Neural cell (in vitro differentiated cells): Measurements from ENCODE around the gene OR5M10. TPM values are rescaled to one million over a fixed set of nuclear protein-coding genes. Genes with fewer than 3 reads are reported as not detected.

Experiments used
- EZH2 ChIP-seq: fragments of 200-600, 300-800 bp; shearing (Covaris generic), sonication (generic); IDR thresholded peaks from 2 replicates; pipeline ENCODE4 v1.6.1; 2014; ENCODE audit warnings: antibody characterized with exemption, low read length, borderline replicate concordance, mild to moderate bottlenecking; ENCODE audit not compliant: insufficient read depth, poor library complexity, severe bottlenecking
- TAF1 ChIP-seq: IDR thresholded peaks from 2 replicates; pipeline ENCODE4 v1.6.1; 2012; ENCODE audit warnings: low read depth
- polyA plus RNA-seq: library from polyadenylated mRNA; depleted of rRNA; stranded (reverse); fragments of >200 nt; gene quantifications from 2 replicates; pipeline ENCODE4 v1.2.3, GENCODE V29; 2014

The OR5M10 gene
- polyA plus RNA-seq, 1 donor from 2014 or later = not detected

DNA sequence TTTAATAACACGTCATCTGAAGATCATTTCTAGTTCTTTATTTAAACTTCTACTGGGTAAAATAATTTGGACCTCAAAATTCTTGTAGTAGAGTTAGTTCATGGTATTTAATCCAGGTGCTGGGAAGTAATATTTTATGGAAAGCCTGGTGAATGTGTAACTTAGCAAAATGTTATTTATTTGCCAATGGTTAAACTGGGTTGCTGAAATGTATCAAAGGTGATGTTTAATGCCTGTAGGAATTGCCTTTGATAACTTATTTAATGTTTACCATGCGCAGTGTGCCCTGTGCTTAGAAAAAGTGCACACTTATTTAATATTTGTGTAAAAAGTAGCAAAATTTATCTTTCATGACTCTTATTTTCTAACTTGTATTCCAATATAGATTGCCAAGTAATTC, 45.7 kb downstream of the OR5M10 start (continued):
- TF ChIP-seq EZH2 = no peak
- no peak for TF ChIP-seq TAF1

Other genes starting within 250 kb of the OR5M10 start
- 0.60 TPM in 1 of 2 replicates, not detected in the other for gene OR8K1, start 231.7 kb downstream of the OR5M10 start, polyA plus RNA-seq
- not detected in 2 replicates for gene OR8J1, start 223.4 kb downstream of the OR5M10 start, polyA plus RNA-seq
- not detected in 2 replicates for gene OR8U1, start 202.1 kb downstream of the OR5M10 start, polyA plus RNA-seq
- gene OR5AL1, start 165.0 kb downstream of the OR5M10 start, polyA plus RNA-seq = not detected in 2 replicates
- gene OR5M3, start 104.4 kb downstream of the OR5M10 start, polyA plus RNA-seq = not detected in 2 replicates
- gene OR5M8, start 86.4 kb downstream of the OR5M10 start, polyA plus RNA-seq = not detected in 2 replicates
- not detected in 2 replicates for gene OR5M11, start 34.5 kb downstream of the OR5M10 start, polyA plus RNA-seq
- gene OR5M1, start 37.2 kb upstream of the OR5M10 start, polyA plus RNA-seq = not detected in 2 replicates
- gene OR5AP2, start 64.7 kb upstream of the OR5M10 start, polyA plus RNA-seq = not detected in 2 replicates
- not detected in 2 replicates for gene OR5AR1, start 86.0 kb upstream of the OR5M10 start, polyA plus RNA-seq
- gene OR9G1, start 121.4 kb upstream of the OR5M10 start, polyA plus RNA-seq = not detected in 2 replicates
- gene OR9G4, start 171.0 kb upstream of the OR5M10 start, polyA plus RNA-seq = not detected in 2 replicates